Large intestine (tissue), 3 donors: ENCODE data around the gene USP35. TPM values are rescaled to one million over a fixed set of nuclear protein-coding genes. Genes with fewer than 3 reads are reported as not detected.
"Not testable (repeated sequence)": the region's sequence is repeated elsewhere in the genome, so short reads cannot be mapped to it uniquely, and the experiment has no call there.

Source experiments
- DNase-seq, 2 donors: peaks; one replicate each; pipeline versions ENCODE4 v3.0.0 to v3.0.0-alpha.2; 2013
- H3K27ac ChIP-seq: one replicate; pipeline ENCODE4 v1.5.1; 2013; ENCODE audit warnings: low read length
- H3K27me3 ChIP-seq: 2 replicates; pipeline ENCODE4 v1.6.1; 2013; ENCODE audit warnings: low read length; ENCODE audit not compliant: control insufficient read depth, insufficient read depth
- H3K36me3 ChIP-seq: 2 replicates; pipeline ENCODE4 v1.6.1; 2013; ENCODE audit warnings: low read length; ENCODE audit not compliant: control insufficient read depth, insufficient read depth
- H3K4me1 ChIP-seq: one replicate; pipeline ENCODE4 v1.6.1; 2013; ENCODE audit warnings: low read length; ENCODE audit not compliant: control insufficient read depth, insufficient read depth
- H3K4me3 ChIP-seq: one replicate; pipeline ENCODE4 v1.5.1; 2013; ENCODE audit warnings: low read length
- H3K9me3 ChIP-seq: one replicate; pipeline ENCODE4 v1.6.1; 2013; ENCODE audit warnings: mild to moderate bottlenecking, low read depth, low read length, moderate library complexity; ENCODE audit not compliant: control insufficient read depth
- WGBS: methylation state at CpG from one replicate; pipeline ENCODE4 v1.1.5; 2013; ENCODE audit warnings: low lambda C conversion rate; ENCODE audit not compliant: insufficient coverage; 5-methylcytosine and 5-hydroxymethylcytosine counted together
- polyA plus RNA-seq: library from polyadenylated mRNA; unstranded; fragments of 120-200 nt; gene quantifications from one replicate; pipeline ENCODE4 v1.2.1, GENCODE V29; 2013

The USP35 gene
- polyA plus RNA-seq, 1 donor: 2.9 TPM

GRCh38 chr11:78170874-78171549 is 17.7 kb upstream of the USP35 start:
- H3K27ac ChIP-seq: no peak overlapping the region
- no CpG with 5 or more reads among the region's 7 CpGs for WGBS

GRCh38 chr11:78171951-78172350 is 16.8 kb upstream of the USP35 start:
- H3K27ac ChIP-seq: no peak overlapping the region
- no CpG with 5 or more reads among the region's 6 CpGs for WGBS
- H3K4me1 ChIP-seq: no peaks in the 10 kb centered on the region
- H3K36me3 ChIP-seq: peaks cover 24% of the 10 kb centered on the region
- no peaks in the 10 kb centered on the region for H3K27me3 ChIP-seq
- no peaks in the 10 kb centered on the region for H3K9me3 ChIP-seq
- no peak overlapping the region for H3K4me3 ChIP-seq
- DNase-seq: no peak

More at GRCh38 chr11:78170874-78171549, 17.7 kb upstream of the USP35 start:
- Histone ChIP-seq H3K4me3 (no peak overlapping the region), H3K9me3 (no peaks in the 10 kb centered on the region), H3K4me1 (no peaks in the 10 kb centered on the region), H3K36me3 (peaks cover 23% of the 10 kb centered on the region), H3K27me3 (no peaks in the 10 kb centered on the region)
- DNase-seq: no peak

- H3K36me3 ChIP-seq: peaks cover 25% of the 10 kb centered on the region
- not testable (repeated sequence) for H3K4me1 ChIP-seq, H3K9me3 ChIP-seq, H3K27ac ChIP-seq, H3K4me3 ChIP-seq, H3K27me3 ChIP-seq, DNase-seq
- no CpG with 5 or more reads among the region's 3 CpGs for WGBS
Observed at GRCh38 chr11:78175862-78176261, 12.9 kb upstream of the USP35 start.

GRCh38 chr11:78176605-78177141 is 12.0 kb upstream of the USP35 start:
- no peak for DNase-seq
- no peak overlapping the region for H3K27ac ChIP-seq
- WGBS: 100% methylated on average over 1 of the region's 10 CpGs
- H3K9me3 ChIP-seq: no peaks in the 10 kb centered on the region
- H3K27me3 ChIP-seq: no peaks in the 10 kb centered on the region
- H3K4me3 ChIP-seq: no peak overlapping the region
- H3K4me1 ChIP-seq: no peaks in the 10 kb centered on the region
- peaks cover 21% of the 10 kb centered on the region for H3K36me3 ChIP-seq

- H3K27ac ChIP-seq: no peak overlapping the region
- WGBS: 100% methylated on average over 4 of the region's 7 CpGs
- H3K36me3 ChIP-seq: peaks cover 17% of the 10 kb centered on the region
- H3K9me3 ChIP-seq: no peaks in the 10 kb centered on the region
- DNase-seq: no peak
- H3K4me3 ChIP-seq: no peak overlapping the region
- H3K27me3 ChIP-seq: no peaks in the 10 kb centered on the region
- H3K4me1 ChIP-seq: no peaks in the 10 kb centered on the region
Observed at GRCh38 chr11:78177216-78177615, 11.5 kb upstream of the USP35 start.

GRCh38 chr11:78179459-78180071 is 9.2 kb upstream of the USP35 start:
- H3K9me3 ChIP-seq: no peaks in the 10 kb centered on the region
- no CpG with 5 or more reads among the region's 7 CpGs for WGBS
- H3K27ac ChIP-seq: no peak overlapping the region
- no peaks in the 10 kb centered on the region for H3K4me1 ChIP-seq
- DNase-seq: peak in 1 of 2 donors; percentile 42
- no peak overlapping the region for H3K4me3 ChIP-seq
- peaks cover 2% of the 10 kb centered on the region for H3K36me3 ChIP-seq
- no peaks in the 10 kb centered on the region for H3K27me3 ChIP-seq

GRCh38 chr11:78180751-78181150 is 8.0 kb upstream of the USP35 start:
- no peak overlapping the region for H3K27ac ChIP-seq
- 100% methylated on average over 1 of the region's 4 CpGs for WGBS

GRCh38 chr11:78181185-78181584 is 7.5 kb upstream of the USP35 start:
- DNase-seq: no peak
- H3K4me1 ChIP-seq: no peaks in the 10 kb centered on the region
- peaks cover 2% of the 10 kb centered on the region for H3K36me3 ChIP-seq
- no peaks in the 10 kb centered on the region for H3K27me3 ChIP-seq
- H3K9me3 ChIP-seq: no peaks in the 10 kb centered on the region
- H3K27ac ChIP-seq: no peak overlapping the region
- 72% methylated on average over 2 of the region's 2 CpGs for WGBS
- no peak overlapping the region for H3K4me3 ChIP-seq

More at GRCh38 chr11:78180751-78181150, 8.0 kb upstream of the USP35 start:
- no peak overlapping the region for H3K4me3 ChIP-seq
- no peak for DNase-seq
- peaks cover 2% of the 10 kb centered on the region for H3K36me3 ChIP-seq
- H3K27me3 ChIP-seq: no peaks in the 10 kb centered on the region
- no peaks in the 10 kb centered on the region for H3K4me1 ChIP-seq
- H3K9me3 ChIP-seq: no peaks in the 10 kb centered on the region

- WGBS: 70% methylated on average over 5 of the region's 31 CpGs
- no peaks in the 10 kb centered on the region for H3K9me3 ChIP-seq
- peaks cover 10% of the 10 kb centered on the region for H3K4me1 ChIP-seq
- no peaks in the 10 kb centered on the region for H3K27me3 ChIP-seq
- DNase-seq: peak in 1 of 2 donors; percentile 56
- H3K4me3 ChIP-seq: peak overlapping the region; percentile 97
- peak overlapping the region; percentile 68 for H3K27ac ChIP-seq
- H3K36me3 ChIP-seq: no peaks in the 10 kb centered on the region
Observed at GRCh38 chr11:78187366-78188285, 1.1 kb upstream of the USP35 start.

GRCh38 chr11:78189174-78189724 is 530 bp downstream of the USP35 start:
- Histone ChIP-seq H3K36me3 (no peaks in the 10 kb centered on the region), H3K27ac (no peak overlapping the region), H3K27me3 (no peaks in the 10 kb centered on the region), H3K4me3 (peak overlapping the region; percentile 97), H3K9me3 (no peaks in the 10 kb centered on the region), H3K4me1 (peaks cover 10% of the 10 kb centered on the region)
- no CpG with 5 or more reads among the region's 18 CpGs for WGBS
- no peak for DNase-seq
